Suprapubic skin (tissue), 4 donors: ENCODE measurements around the gene FOXL3.

Experiments
- CTCF ChIP-seq, 2 donors: fragments of 200-600 bp in 1 of 2; fragments of 450-650 bp in 1 of 2; sonication (generic) in 1 of 2; IDR thresholded peaks; one replicate each; pipeline ENCODE4 v1.5.1; 2016 to 2019; ENCODE audit warnings: antibody characterized with exemption in 2 of 2, mild to moderate bottlenecking in 1 of 2, moderate library complexity in 1 of 2
- EP300 ChIP-seq: sonication (generic); formaldehyde crosslinking; IDR thresholded peaks from one replicate; pipeline ENCODE4 v1.6.1; 2017; ENCODE audit warnings: antibody characterized with exemption
- POLR2A ChIP-seq, 2 donors: fragments of 450-650 bp; IDR thresholded peaks; one replicate each; pipeline ENCODE4 v1.6.1; 2017; ENCODE audit warnings: antibody characterized with exemption in 2 of 2, mild to moderate bottlenecking in 2 of 2, moderate library complexity in 2 of 2
- POLR2AphosphoS5 ChIP-seq, 3 donors: sonication (generic); formaldehyde crosslinking; IDR thresholded peaks; one replicate each; pipeline ENCODE4 v1.6.1; 2017; ENCODE audit warnings: antibody characterized with exemption in 3 of 3

DNA sequence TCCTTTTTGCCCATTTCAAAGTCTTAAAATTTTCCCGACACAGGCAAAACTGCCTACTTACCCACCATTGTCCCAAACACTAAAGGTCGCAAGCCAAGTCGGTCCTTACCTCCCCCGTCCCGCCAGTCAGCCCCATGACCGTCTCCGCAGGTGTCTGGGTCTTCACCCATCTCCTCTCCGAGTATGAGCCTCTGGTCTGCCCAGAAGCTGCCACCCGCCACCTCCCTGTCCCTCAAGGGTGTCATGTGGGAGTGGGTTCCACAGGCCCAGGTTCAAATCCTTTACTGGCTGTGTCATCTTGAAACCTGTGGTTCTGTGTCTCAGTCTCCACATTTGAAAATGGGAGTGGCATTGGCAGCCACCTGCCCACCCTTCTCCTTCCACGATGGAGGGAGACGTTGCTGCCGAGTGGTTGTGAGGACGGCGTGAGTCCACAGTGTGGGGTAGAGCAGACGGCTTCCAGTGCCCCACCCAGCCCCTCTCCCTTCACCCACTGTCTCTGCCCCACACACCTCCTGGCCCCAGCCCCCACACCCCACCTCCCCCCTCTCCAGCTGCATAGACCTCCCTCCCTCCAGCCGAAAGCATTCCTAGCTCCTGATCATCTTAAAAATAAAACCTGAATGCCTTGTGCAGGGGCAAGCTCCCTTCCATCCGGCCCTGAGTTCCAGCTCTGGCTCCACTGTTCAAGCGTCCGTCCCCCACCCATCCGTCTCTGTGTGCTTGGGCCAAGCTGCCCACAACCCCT, 35.3 kb downstream of the FOXL3 start:
- TF ChIP-seq POLR2A (IDR thresholded peaks at IDR 0.05): no peak
- TF ChIP-seq CTCF (IDR thresholded peaks at IDR 0.05): no peak
- TF ChIP-seq POLR2AphosphoS5 (IDR thresholded peaks at IDR 0.05): no peak
- no peak for TF ChIP-seq EP300
